Liver (tissue), 9 donors: Measurements from ENCODE around the gene TMEM91. TPM values are rescaled to one million over a fixed set of nuclear protein-coding genes. Genes with fewer than 3 reads are reported as not detected.

Experiments
- DNase-seq: peaks from one replicate; pipeline ENCODE4 v3.0.0-alpha.2; 2017; ENCODE audit warnings: low spot score
- H3K27ac ChIP-seq, 2 donors: one replicate each; pipeline ENCODE4 v1.7.0; 2013; ENCODE audit warnings: inconsistent platforms in 2 of 2, low read length in 2 of 2, control low read depth in 1 of 2, low read depth in 1 of 2, mild to moderate bottlenecking in 1 of 2
- H3K27me3 ChIP-seq, 4 donors: one replicate each; pipeline versions ENCODE4 v1.6.1 to v1.7.0; 2013; ENCODE audit warnings: low read length in 3 of 4, inconsistent platforms in 1 of 4, mild to moderate bottlenecking in 1 of 4, moderate library complexity in 1 of 4; ENCODE audit not compliant: control insufficient read depth in 4 of 4, insufficient read depth in 4 of 4
- H3K36me3 ChIP-seq, 4 donors: one replicate each; pipeline versions ENCODE4 v1.6.1 to v1.7.0; 2013; ENCODE audit warnings: low read length in 3 of 4, mild to moderate bottlenecking in 3 of 4, low read depth in 1 of 4, moderate library complexity in 1 of 4; ENCODE audit not compliant: control insufficient read depth in 4 of 4, insufficient read depth in 3 of 4
- H3K4me1 ChIP-seq, 4 donors: one replicate each; pipeline versions ENCODE4 v1.6.1 to v1.7.0; 2013; ENCODE audit warnings: low read length in 3 of 4, mild to moderate bottlenecking in 3 of 4, moderate library complexity in 1 of 4; ENCODE audit not compliant: control insufficient read depth in 4 of 4, insufficient read depth in 4 of 4
- H3K4me3 ChIP-seq, 3 donors: one replicate each; pipeline versions ENCODE4 v1.6.1 to v1.7.0; 2013; ENCODE audit warnings: low read length in 3 of 3, control low read depth in 1 of 3, low read depth in 1 of 3, mild to moderate bottlenecking in 1 of 3
- H3K9ac ChIP-seq, 2 donors: one replicate each; pipeline ENCODE4 v1.7.0; 2013; ENCODE audit warnings: low read length in 2 of 2, mild to moderate bottlenecking in 2 of 2, moderate library complexity in 2 of 2, control low read depth in 1 of 2, low read depth in 1 of 2
- H3K9me3 ChIP-seq, 4 donors: one replicate each; pipeline versions ENCODE4 v1.6.1 to v1.7.0; 2013; ENCODE audit warnings: low read length in 3 of 4; ENCODE audit not compliant: control insufficient read depth in 4 of 4
- ATF3 ChIP-seq: IDR thresholded peaks from 2 replicates; pipeline ENCODE4 v1.6.1; 2016; ENCODE audit warnings: antibody characterized with exemption
- CTCF ChIP-seq: fragments of 150-350 bp; IDR thresholded peaks from 2 replicates; pipeline ENCODE4 v1.5.1; 2017; ENCODE audit warnings: improper control_type of control experiment, low read depth, low read length; ENCODE audit not compliant: missing input control
- EGR1 ChIP-seq, 2 donors: IDR thresholded peaks; 2 replicates each; pipeline ENCODE4 v1.6.1; 2016 to 2018; ENCODE audit warnings: antibody characterized with exemption in 2 of 2, low read depth in 2 of 2
- FOXA1 ChIP-seq: IDR thresholded peaks from 2 replicates; pipeline ENCODE4 v1.6.1; 2016; ENCODE audit warnings: antibody characterized with exemption
- FOXA2 ChIP-seq: IDR thresholded peaks from 2 replicates; pipeline ENCODE4 v1.6.1; 2016; ENCODE audit warnings: antibody characterized with exemption
- GABPA ChIP-seq, 2 donors: IDR thresholded peaks in 1 of 2; conservative IDR thresholded peaks in 1 of 2; 2 replicates each; pipeline ENCODE4 v1.6.1; 2016; ENCODE audit warnings: antibody characterized with exemption in 2 of 2, mild to moderate bottlenecking in 1 of 2, moderate library complexity in 1 of 2
- HNF4A ChIP-seq, 2 donors: conservative IDR thresholded peaks; 2 replicates each; pipeline ENCODE4 v1.6.1; 2016; ENCODE audit warnings: antibody characterized with exemption in 2 of 2, mild to moderate bottlenecking in 2 of 2
- HNF4G ChIP-seq: IDR thresholded peaks from 2 replicates; pipeline ENCODE4 v1.6.1; 2016; ENCODE audit warnings: antibody characterized with exemption
- JUND ChIP-seq, 2 donors: IDR thresholded peaks; 2 replicates each; pipeline ENCODE4 v1.6.1; 2016; ENCODE audit warnings: antibody characterized with exemption in 2 of 2
- MAX ChIP-seq: IDR thresholded peaks from 2 replicates; pipeline ENCODE4 v1.6.1; 2016; ENCODE audit warnings: antibody characterized with exemption
- NR2F2 ChIP-seq: IDR thresholded peaks from 2 replicates; pipeline ENCODE4 v1.6.1; 2016; ENCODE audit warnings: antibody characterized with exemption
- RAD21 ChIP-seq, 2 donors: IDR thresholded peaks; 2 replicates each; pipeline ENCODE4 v1.6.1; 2016; ENCODE audit warnings: antibody characterized with exemption in 2 of 2, mild to moderate bottlenecking in 2 of 2
- RXRA ChIP-seq, 2 donors: IDR thresholded peaks; 2 replicates each; pipeline ENCODE4 v1.6.1; 2017 to 2018; ENCODE audit warnings: antibody characterized with exemption in 2 of 2, mild to moderate bottlenecking in 1 of 2
- SP1 ChIP-seq: IDR thresholded peaks from 2 replicates; pipeline ENCODE4 v1.6.1; 2018; ENCODE audit warnings: antibody characterized with exemption, mild to moderate bottlenecking
- TAF1 ChIP-seq: conservative IDR thresholded peaks from 2 replicates; pipeline ENCODE4 v1.6.1; 2016; ENCODE audit warnings: antibody characterized with exemption, mild to moderate bottlenecking
- YY1 ChIP-seq: IDR thresholded peaks from 2 replicates; pipeline ENCODE4 v1.6.1; 2016; ENCODE audit warnings: antibody characterized with exemption, mild to moderate bottlenecking
- ZBTB33 ChIP-seq: IDR thresholded peaks from 2 replicates; pipeline ENCODE4 v1.6.1; 2016; ENCODE audit warnings: antibody characterized with exemption
- WGBS: extraction: QIAGEN DNeasy Blood & Tissue Kit; methylation state at CpG from one replicate; pipeline ENCODE4 v1.1.7; 2013; 5-methylcytosine and 5-hydroxymethylcytosine counted together
- polyA plus RNA-seq, 2 donors: library from polyadenylated mRNA; stranded (reverse) in 1 of 2; unstranded in 1 of 2; fragments of 200-250 nt in 1 of 2; fragments of >200 nt in 1 of 2; fragmentation: Nextera tagmentation in 1 of 2; extraction: Ambion mirVana in 1 of 2; gene quantifications; one replicate each; pipeline versions ENCODE4 v1.2.1 to v1.2.3, GENCODE V29; 2013 to 2015
- total RNA-seq, 2 donors: library from RNA; depleted of rRNA; stranded (reverse); fragments of >200 nt; gene quantifications; one replicate each; pipeline ENCODE4 v1.2.3, GENCODE V29; 2014
- TF ChIP-seq, protein P1 (sequence below): IDR thresholded peaks from 2 replicates; pipeline ENCODE4 v1.6.1; 2016; ENCODE audit warnings: antibody characterized with exemption, mild to moderate bottlenecking
- donor health status: healthy.
- donor health status: healthy.
- donor health status: healthy.
- donor health status: healthy.
- donor health status: healthy.

The TMEM91 gene
- total and polyA plus RNA-seq, 4 donors = 1.6 to 4.0 (median 2.9) TPM

DNA sequence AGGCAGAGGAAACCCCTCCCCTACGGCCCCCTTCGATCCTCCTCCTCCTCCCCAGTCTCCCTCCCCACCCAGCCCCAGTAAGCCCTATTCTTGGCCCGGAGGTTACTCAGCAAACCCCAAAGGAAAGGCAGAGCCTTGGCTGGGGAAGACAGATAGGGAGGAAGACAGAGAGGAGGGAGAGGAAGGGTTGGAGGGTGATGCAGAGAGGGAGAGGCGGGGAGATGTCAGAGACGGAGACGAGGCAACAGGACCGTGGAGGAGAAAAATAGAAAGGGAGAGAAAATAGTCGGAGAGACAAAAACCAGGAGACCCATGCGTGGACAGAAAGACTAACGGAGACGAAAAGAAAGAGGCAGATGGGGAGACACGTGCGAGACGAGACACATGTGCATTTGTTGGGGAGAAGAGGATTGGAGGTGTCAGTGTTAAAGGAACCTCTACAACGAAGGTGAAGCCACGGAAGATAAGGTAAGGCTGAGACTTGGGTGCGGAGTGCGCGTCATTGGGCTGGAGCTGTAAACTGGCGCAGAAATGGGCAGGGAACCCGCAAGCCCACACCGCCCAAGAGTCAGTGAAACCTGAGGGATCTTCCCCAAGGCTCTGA, 25.5 kb upstream of the TMEM91 start:
- no peaks in the 10 kb centered on the region for H3K36me3 ChIP-seq
- H3K27ac ChIP-seq = peak overlapping the region; percentile 45 to 63
- peak overlapping the region in 1 of 2 donors; percentile 44 for H3K9ac ChIP-seq
- no peaks in the 10 kb centered on the region for H3K9me3 ChIP-seq
- H3K4me3 ChIP-seq = peak overlapping the region; percentile 41 to 61 (median 50)
- 20% methylated on average over 22 of the region's 22 CpGs for WGBS
- TF ChIP-seq MAX = no peak
- no peak for TF ChIP-seq HNF4A (conservative IDR thresholded peaks at IDR 0.05)
- TF ChIP-seq FOXA2 = no peak
- no peak for TF ChIP-seq YY1
- no peak for TF ChIP-seq TAF1
- no peak for TF ChIP-seq JUND (IDR thresholded peaks at IDR 0.05)
- no peak for TF ChIP-seq RAD21 (IDR thresholded peaks at IDR 0.05)
- no peak for TF ChIP-seq HNF4G
- TF ChIP-seq FOXA1 = no peak
- no peak for TF ChIP-seq EGR1 (IDR thresholded peaks at IDR 0.05; ENCODE audit: low read depth in 2 of 2)
- TF ChIP-seq, protein P1, sequence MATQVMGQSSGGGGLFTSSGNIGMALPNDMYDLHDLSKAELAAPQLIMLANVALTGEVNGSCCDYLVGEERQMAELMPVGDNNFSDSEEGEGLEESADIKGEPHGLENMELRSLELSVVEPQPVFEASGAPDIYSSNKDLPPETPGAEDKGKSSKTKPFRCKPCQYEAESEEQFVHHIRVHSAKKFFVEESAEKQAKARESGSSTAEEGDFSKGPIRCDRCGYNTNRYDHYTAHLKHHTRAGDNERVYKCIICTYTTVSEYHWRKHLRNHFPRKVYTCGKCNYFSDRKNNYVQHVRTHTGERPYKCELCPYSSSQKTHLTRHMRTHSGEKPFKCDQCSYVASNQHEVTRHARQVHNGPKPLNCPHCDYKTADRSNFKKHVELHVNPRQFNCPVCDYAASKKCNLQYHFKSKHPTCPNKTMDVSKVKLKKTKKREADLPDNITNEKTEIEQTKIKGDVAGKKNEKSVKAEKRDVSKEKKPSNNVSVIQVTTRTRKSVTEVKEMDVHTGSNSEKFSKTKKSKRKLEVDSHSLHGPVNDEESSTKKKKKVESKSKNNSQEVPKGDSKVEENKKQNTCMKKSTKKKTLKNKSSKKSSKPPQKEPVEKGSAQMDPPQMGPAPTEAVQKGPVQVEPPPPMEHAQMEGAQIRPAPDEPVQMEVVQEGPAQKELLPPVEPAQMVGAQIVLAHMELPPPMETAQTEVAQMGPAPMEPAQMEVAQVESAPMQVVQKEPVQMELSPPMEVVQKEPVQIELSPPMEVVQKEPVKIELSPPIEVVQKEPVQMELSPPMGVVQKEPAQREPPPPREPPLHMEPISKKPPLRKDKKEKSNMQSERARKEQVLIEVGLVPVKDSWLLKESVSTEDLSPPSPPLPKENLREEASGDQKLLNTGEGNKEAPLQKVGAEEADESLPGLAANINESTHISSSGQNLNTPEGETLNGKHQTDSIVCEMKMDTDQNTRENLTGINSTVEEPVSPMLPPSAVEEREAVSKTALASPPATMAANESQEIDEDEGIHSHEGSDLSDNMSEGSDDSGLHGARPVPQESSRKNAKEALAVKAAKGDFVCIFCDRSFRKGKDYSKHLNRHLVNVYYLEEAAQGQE = no peak
- TF ChIP-seq GABPA (IDR thresholded peaks at IDR 0.05 in 1 of 2, conservative IDR thresholded peaks at IDR 0.05 in 1 of 2) = no peak
- no peak for TF ChIP-seq SP1
- no peak for TF ChIP-seq ATF3
- no peak for TF ChIP-seq RXRA (IDR thresholded peaks at IDR 0.05)
- TF ChIP-seq ZBTB33 = no peak
- no peak for TF ChIP-seq NR2F2
- no peak for TF ChIP-seq CTCF
- peaks cover 0 to 39% (median 18%) of the 10 kb centered on the region in 4 donors for H3K4me1 ChIP-seq
- DNase-seq = no peak
- no peaks in the 10 kb centered on the region for H3K27me3 ChIP-seq
